Neutrophil (primary cell): ENCODE results near the gene ACSS3.

Source experiments
- H3K27ac ChIP-seq: fragments of 200-600 bp; sonication (generic); 2 replicates; pipeline ENCODE4 v1.5.1; 2016; ENCODE audit warnings: mild to moderate bottlenecking, moderate library complexity
- H3K27me3 ChIP-seq: fragments of 200-600 bp; sonication (generic); 2 replicates; pipeline ENCODE4 v1.6.0; 2016; ENCODE audit warnings: mild to moderate bottlenecking
- H3K36me3 ChIP-seq: fragments of 200-600 bp; sonication (generic); 2 replicates; pipeline ENCODE4 v1.5.1; 2017
- H3K4me1 ChIP-seq, 2 experiments: fragments of 200-600 bp in 1 of 2; sonication (generic) in 1 of 2; 1 replicate in 1 of 2; 2 replicates in 1 of 2; pipeline versions ENCODE4 v1.5.1 to v1.6.1; 2013 to 2016; ENCODE audit warnings: low read depth in 1 of 2, low read length in 1 of 2, mild to moderate bottlenecking in 1 of 2, moderate library complexity in 1 of 2; ENCODE audit not compliant: control insufficient read depth in 1 of 2, insufficient read depth in 1 of 2
- H3K4me3 ChIP-seq, 2 experiments: fragments of 200-600 bp in 1 of 2; sonication (generic) in 1 of 2; 1 replicate in 1 of 2; 2 replicates in 1 of 2; pipeline ENCODE4 v1.5.1; 2013 to 2016; ENCODE audit warnings: low read depth in 1 of 2, low read length in 1 of 2, mild to moderate bottlenecking in 1 of 2, moderate library complexity in 1 of 2
- H3K9me3 ChIP-seq: fragments of 200-600 bp; sonication (generic); 2 replicates; pipeline ENCODE4 v1.5.1; 2016
- CTCF ChIP-seq: fragments of 200-600 bp; sonication (generic); IDR thresholded peaks from 2 replicates; pipeline ENCODE4 v1.5.1; 2016; ENCODE audit warnings: antibody characterized with exemption

Gene ACSS3

GRCh38 chr12:81216739-81217138 is 138.9 kb downstream of the ACSS3 start:
- Histone ChIP-seq H3K27me3 (no peaks in the 10 kb centered on the region), H3K9me3 (no peaks in the 10 kb centered on the region), H3K27ac (no peak overlapping the region), H3K36me3 (no peaks in the 10 kb centered on the region), H3K4me1 (no peaks in the 10 kb centered on the region), H3K4me3 (no peak overlapping the region)
- no peak for TF ChIP-seq CTCF

GRCh38 chr12:81221681-81222080 is 143.8 kb downstream of the ACSS3 start:
- Histone ChIP-seq H3K27ac (no peak overlapping the region), H3K27me3 (no peaks in the 10 kb centered on the region), H3K36me3 (no peaks in the 10 kb centered on the region), H3K4me3 (no peak overlapping the region), H3K9me3 (no peaks in the 10 kb centered on the region), H3K4me1 (no peaks in the 10 kb centered on the region)
- TF ChIP-seq CTCF, result no peak

- Histone ChIP-seq H3K27me3 (no peaks in the 10 kb centered on the region), H3K9me3 (no peaks in the 10 kb centered on the region), H3K4me1 (no peaks in the 10 kb centered on the region), H3K4me3 (no peak overlapping the region), H3K27ac (no peak overlapping the region), H3K36me3 (no peaks in the 10 kb centered on the region)
- no peak for TF ChIP-seq CTCF
Observed at GRCh38 chr12:81222846-81223592, 145.1 kb downstream of the ACSS3 start.

GRCh38 chr12:81224626-81225025 is 146.7 kb downstream of the ACSS3 start:
- Histone ChIP-seq H3K27me3 (no peaks in the 10 kb centered on the region), H3K4me3 (no peak overlapping the region), H3K9me3 (no peaks in the 10 kb centered on the region), H3K36me3 (no peaks in the 10 kb centered on the region), H3K4me1 (no peaks in the 10 kb centered on the region), H3K27ac (no peak overlapping the region)
- no peak for TF ChIP-seq CTCF

GRCh38 chr12:81229759-81230158 is 151.9 kb downstream of the ACSS3 start:
- Histone ChIP-seq H3K36me3 (no peaks in the 10 kb centered on the region), H3K27me3 (no peaks in the 10 kb centered on the region), H3K4me3 (no peak overlapping the region), H3K4me1 (no peaks in the 10 kb centered on the region), H3K9me3 (no peaks in the 10 kb centered on the region), H3K27ac (no peak overlapping the region)
- TF ChIP-seq CTCF, result no peak
